Measurements from ENCODE around the gene CHRM2. TPM values are rescaled to one million over a fixed set of nuclear protein-coding genes. Genes with fewer than 3 reads are reported as not detected.

Gene CHRM2
- total RNA-seq, 6 donors from 2014 or later, result 1.3 to 8.5 (median 3.0) TPM

DNA sequence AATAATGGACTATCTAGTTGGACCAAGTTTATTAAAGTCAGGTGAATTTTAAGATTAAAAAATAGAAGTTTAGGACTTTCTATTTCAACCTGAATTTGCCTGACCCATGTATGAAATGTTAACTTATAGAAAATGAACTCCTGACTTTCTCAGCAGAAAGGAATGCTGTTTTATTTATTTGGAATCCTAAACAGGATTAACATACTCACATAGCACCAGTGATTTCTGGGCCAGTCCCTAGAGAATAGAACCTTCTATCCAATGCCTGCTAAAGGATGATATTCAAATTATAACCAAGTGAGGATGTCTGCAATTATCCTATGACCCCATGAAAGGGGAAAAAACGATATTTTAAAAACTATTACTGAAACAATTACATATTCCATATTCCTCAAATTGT is 148.8 kb downstream of the CHRM2 start:
- no peak for TF ChIP-seq POLR2A (IDR thresholded peaks at IDR 0.05)
- DNase-seq, result no peak
- Histone ChIP-seq H3K27ac (no peak overlapping the region), H3K9me3 (no peaks in the 10 kb centered on the region), H3K4me1 (no peaks in the 10 kb centered on the region), H3K4me3 (no peak overlapping the region), H3K36me3 (no peaks in the 10 kb centered on the region), H3K27me3 (no peaks in the 10 kb centered on the region)
- ATAC-seq (ENCODE audit: low FRiP score in 2 of 2), result no peak
- 57 to 65% methylated on average over 1 of the region's 1 CpG for WGBS, 2 donors

DNA sequence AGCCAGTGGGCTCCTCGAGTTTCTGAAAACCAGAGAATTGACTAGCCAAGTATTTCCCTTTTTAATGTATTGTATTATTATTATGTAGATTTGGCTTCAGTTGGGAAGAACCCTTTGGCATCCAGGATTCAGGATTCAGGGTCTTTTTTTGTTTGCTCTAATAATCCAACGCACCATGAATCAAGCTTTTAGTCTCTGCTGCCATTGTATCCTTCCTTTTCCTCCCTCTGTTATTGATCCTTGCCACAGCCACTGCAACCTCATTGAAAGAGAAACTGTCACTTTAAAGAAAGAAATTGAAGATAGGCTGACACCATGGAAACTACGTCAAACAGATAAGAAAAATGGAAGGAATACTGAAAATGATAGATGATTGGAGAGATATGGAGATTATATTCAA is 150.0 kb downstream of the CHRM2 start:
- H3K9me3 ChIP-seq, result no peaks in the 10 kb centered on the region
- WGBS, 2 donors, result 73 to 81% methylated on average over 3 of the region's 3 CpGs
- H3K4me1 ChIP-seq, result no peaks in the 10 kb centered on the region
- no peaks in the 10 kb centered on the region for H3K36me3 ChIP-seq
- DNase-seq (no peak), ATAC-seq (ENCODE audit: low FRiP score in 2 of 2) (no peak)
- H3K4me3 ChIP-seq, result no peak overlapping the region
- TF ChIP-seq EP300 (IDR thresholded peaks at IDR 0.05) (no peak), POLR2AphosphoS5 (IDR thresholded peaks at IDR 0.05) (no peak)
- H3K27ac ChIP-seq, result no peak overlapping the region
- no peaks in the 10 kb centered on the region for H3K27me3 ChIP-seq

DNA sequence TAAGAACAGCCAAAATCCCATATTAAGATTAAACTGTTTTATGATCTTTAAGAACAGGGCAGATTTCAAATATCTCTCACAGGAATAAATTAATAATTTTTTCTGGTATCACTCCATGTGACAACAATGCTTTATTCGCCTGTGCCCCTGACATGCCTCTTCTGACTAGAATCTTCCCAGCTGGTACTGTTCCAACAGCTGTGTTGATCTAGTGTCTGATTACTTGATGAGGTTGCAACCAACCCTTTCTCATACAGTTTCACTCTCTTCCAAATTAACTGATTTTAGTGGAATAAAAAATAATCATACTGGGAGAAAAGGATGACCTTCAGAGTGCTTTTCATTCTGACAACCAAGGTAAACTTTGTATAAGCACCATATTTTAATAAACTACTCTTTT is 151.9 kb downstream of the CHRM2 start:
- 71% methylated on average over 1 of the region's 1 CpG for WGBS, 2 donors
- H3K9me3 ChIP-seq, result no peaks in the 10 kb centered on the region
- no peaks in the 10 kb centered on the region for H3K27me3 ChIP-seq
- TF ChIP-seq EP300 (IDR thresholded peaks at IDR 0.05) (no peak), POLR2A (IDR thresholded peaks at IDR 0.05) (no peak), POLR2AphosphoS5 (IDR thresholded peaks at IDR 0.05) (no peak)
- TF ChIP-seq, protein P1, sequence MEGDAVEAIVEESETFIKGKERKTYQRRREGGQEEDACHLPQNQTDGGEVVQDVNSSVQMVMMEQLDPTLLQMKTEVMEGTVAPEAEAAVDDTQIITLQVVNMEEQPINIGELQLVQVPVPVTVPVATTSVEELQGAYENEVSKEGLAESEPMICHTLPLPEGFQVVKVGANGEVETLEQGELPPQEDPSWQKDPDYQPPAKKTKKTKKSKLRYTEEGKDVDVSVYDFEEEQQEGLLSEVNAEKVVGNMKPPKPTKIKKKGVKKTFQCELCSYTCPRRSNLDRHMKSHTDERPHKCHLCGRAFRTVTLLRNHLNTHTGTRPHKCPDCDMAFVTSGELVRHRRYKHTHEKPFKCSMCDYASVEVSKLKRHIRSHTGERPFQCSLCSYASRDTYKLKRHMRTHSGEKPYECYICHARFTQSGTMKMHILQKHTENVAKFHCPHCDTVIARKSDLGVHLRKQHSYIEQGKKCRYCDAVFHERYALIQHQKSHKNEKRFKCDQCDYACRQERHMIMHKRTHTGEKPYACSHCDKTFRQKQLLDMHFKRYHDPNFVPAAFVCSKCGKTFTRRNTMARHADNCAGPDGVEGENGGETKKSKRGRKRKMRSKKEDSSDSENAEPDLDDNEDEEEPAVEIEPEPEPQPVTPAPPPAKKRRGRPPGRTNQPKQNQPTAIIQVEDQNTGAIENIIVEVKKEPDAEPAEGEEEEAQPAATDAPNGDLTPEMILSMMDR (IDR thresholded peaks at IDR 0.05), result no peak
- DNase-seq, result no peak
- ATAC-seq (ENCODE audit: low FRiP score in 2 of 2), result no peak
- H3K4me3 ChIP-seq, result no peak overlapping the region
- no peaks in the 10 kb centered on the region for H3K36me3 ChIP-seq
- no peaks in the 10 kb centered on the region for H3K4me1 ChIP-seq
- no peak overlapping the region for H3K27ac ChIP-seq

DNA sequence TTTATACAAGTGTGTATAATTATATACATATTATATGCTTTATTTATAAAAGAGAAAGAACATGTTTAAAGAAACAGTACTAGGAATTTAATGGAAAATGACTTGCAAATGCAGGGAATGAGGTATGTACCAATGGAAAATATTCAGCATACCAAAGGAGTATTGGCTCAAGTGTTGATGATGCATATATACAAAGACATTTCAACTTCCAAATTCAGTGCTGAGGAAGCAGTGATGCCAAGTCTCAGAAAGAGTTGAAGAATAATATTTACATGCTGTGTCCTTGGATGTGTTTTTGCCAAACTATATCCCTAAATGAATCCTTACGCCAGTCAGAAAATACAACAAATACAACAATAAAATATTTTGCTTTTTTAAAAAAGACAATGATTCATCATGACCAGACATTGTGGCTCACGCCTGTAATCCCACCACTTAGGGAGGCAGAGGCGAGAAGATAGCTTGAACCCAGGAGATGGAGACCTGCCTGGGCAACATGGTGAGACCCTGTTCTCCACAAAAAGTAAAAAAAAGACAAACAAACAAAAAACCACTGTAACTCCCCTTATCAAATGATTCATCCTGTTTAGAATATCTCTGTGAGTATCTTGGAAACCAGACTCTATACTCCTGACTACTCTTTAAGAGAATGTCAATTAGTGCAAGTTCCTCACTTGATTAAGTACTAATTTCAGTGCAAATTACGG is 157.2 kb downstream of the CHRM2 start:
- DNase-seq (no peak), ATAC-seq (ENCODE audit: low FRiP score in 2 of 2) (no peak)
- Histone ChIP-seq H3K27ac (no peak overlapping the region), H3K36me3 (no peaks in the 10 kb centered on the region), H3K4me3 (no peak overlapping the region), H3K9me3 (no peaks in the 10 kb centered on the region), H3K4me1 (no peaks in the 10 kb centered on the region), H3K27me3 (no peaks in the 10 kb centered on the region)
- TF ChIP-seq, protein P1 (IDR thresholded peaks at IDR 0.05), result no peak
- no peak for TF ChIP-seq EP300 (IDR thresholded peaks at IDR 0.05)
- no peak for TF ChIP-seq POLR2AphosphoS5 (IDR thresholded peaks at IDR 0.05)
- no peak for TF ChIP-seq POLR2A (IDR thresholded peaks at IDR 0.05)
- WGBS, 2 donors, result 71 to 74% methylated on average over 4 of the region's 4 CpGs

DNA sequence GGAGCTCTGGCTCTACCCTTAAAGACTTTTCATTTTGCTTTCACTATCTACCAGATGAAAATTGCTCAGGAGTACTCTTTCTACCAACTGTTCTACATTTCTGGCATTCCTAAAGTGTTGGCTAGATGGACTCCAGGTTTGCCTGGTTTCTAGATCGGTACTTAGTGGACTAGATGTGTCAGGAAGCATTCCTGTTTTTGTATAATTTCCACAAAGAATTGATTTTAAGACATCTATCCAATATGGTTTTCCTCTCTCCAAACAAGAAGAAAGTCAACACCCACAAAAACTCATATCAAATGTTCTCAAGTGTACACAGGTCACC is 157.7 kb downstream of the CHRM2 start:
- no peaks in the 10 kb centered on the region for H3K27me3 ChIP-seq
- no peak overlapping the region for H3K27ac ChIP-seq
- ATAC-seq (ENCODE audit: low FRiP score in 2 of 2), result no peak
- DNase-seq, result no peak
- H3K36me3 ChIP-seq, result no peaks in the 10 kb centered on the region
- H3K9me3 ChIP-seq, result no peaks in the 10 kb centered on the region
- 70 to 90% methylated on average over 1 of the region's 1 CpG for WGBS, 2 donors
- H3K4me1 ChIP-seq, result no peaks in the 10 kb centered on the region
- no peak overlapping the region for H3K4me3 ChIP-seq
- TF ChIP-seq POLR2AphosphoS5 (IDR thresholded peaks at IDR 0.05) (no peak), EP300 (IDR thresholded peaks at IDR 0.05) (no peak), POLR2A (IDR thresholded peaks at IDR 0.05) (no peak)
- TF ChIP-seq, protein P1 (IDR thresholded peaks at IDR 0.05), result no peak

DNA sequence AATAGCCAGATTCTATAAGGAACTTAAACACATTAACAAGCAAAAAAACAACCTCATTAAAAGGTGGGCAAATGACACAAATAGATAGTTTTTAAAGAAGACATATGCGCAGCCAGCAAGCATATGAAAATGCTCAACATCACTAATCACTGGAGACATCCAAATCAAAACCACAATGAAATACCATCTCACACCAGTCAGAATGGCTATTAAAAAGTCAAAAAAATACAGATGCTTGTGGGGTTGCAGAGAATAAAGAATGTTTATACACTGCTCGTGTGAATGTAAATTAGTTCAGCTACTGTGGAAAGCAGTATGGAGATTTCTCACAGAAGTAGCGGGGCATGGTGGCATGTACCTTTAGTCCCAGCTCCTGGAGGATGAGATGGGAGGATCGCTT is 164.0 kb downstream of the CHRM2 start:
- 86 to 88% methylated on average over 4 of the region's 4 CpGs for WGBS, 2 donors
- ATAC-seq (ENCODE audit: low FRiP score in 2 of 2) (no peak), DNase-seq (no peak)
- Histone ChIP-seq H3K36me3 (no peaks in the 10 kb centered on the region), H3K4me1 (peaks cover 0 to 4% (median 0%) of the 10 kb centered on the region in 4 donors), H3K27me3 (no peaks in the 10 kb centered on the region), H3K27ac (no peak overlapping the region), H3K9me3 (no peaks in the 10 kb centered on the region), H3K4me3 (no peak overlapping the region)
- no peak for TF ChIP-seq EP300 (IDR thresholded peaks at IDR 0.05)
- TF ChIP-seq POLR2A (IDR thresholded peaks at IDR 0.05), result no peak

Measured in upper lobe of left lung (tissue), 6 donors.